Ovary (tissue), 3 donors: ENCODE measurements around the gene AOX1.

Source experiments
- CTCF ChIP-seq, 3 donors: fragments of 450-650 bp in 2 of 3; fragments of 200-600 bp in 1 of 3; IDR thresholded peaks; one replicate each; pipeline versions ENCODE4 v1.5.1 to v1.8.0; 2016 to 2022; ENCODE audit warnings: antibody characterized with exemption in 3 of 3, mild to moderate bottlenecking in 1 of 3
- POLR2A ChIP-seq: fragments of 450-650 bp; IDR thresholded peaks from one replicate; pipeline ENCODE4 v1.6.1; 2017; ENCODE audit warnings: antibody characterized with exemption, mild to moderate bottlenecking, moderate library complexity
- donor health status: DM: no; HTN: no; CAD: no.

- TF ChIP-seq CTCF (IDR thresholded peaks at IDR 0.05): no peak
- TF ChIP-seq POLR2A: no peak
These were observed 116.2 kb downstream of the AOX1 start for GRCh38 chr2:200702044-200702443.
